AG10803 (cell line): ENCODE results near the gene ATP6V0E1.
A peak's percentile ranks its signal among the peaks of the same experiment; 100 is the strongest.

ENCODE experiments used
- DNase-seq: peaks from one replicate; pipeline ENCODE4 v3.0.0; 2010; ENCODE audit warnings: low read depth
- H3K4me3 ChIP-seq: 2 replicates; pipeline ENCODE4 v1.5.1; 2011; ENCODE audit warnings: mild to moderate bottlenecking, low read length, control low read depth
- CTCF ChIP-seq: conservative IDR thresholded peaks from 2 replicates; pipeline ENCODE4 v1.5.1; 2011; ENCODE audit warnings: mild to moderate bottlenecking, low read length, control low read depth, inconsistent platforms

ATP6V0E1 gene

GRCh38 chr5:172956228-172956627 is 27.3 kb upstream of the ATP6V0E1 start:
- TF ChIP-seq CTCF, result no peak
- DNase-seq, result no peak
- H3K4me3 ChIP-seq, result no peak overlapping the region

- TF ChIP-seq CTCF, result no peak
- H3K4me3 ChIP-seq, result no peak overlapping the region
- peak; percentile 50 for DNase-seq
These were observed 26.6 kb upstream of the ATP6V0E1 start for GRCh38 chr5:172956936-172957335.

GRCh38 chr5:172957458-172957857 is 26.1 kb upstream of the ATP6V0E1 start:
- no peak for TF ChIP-seq CTCF
- no peak overlapping the region for H3K4me3 ChIP-seq
- no peak for DNase-seq

GRCh38 chr5:172958331-172959046 is 25.1 kb upstream of the ATP6V0E1 start:
- TF ChIP-seq CTCF, result no peak
- peak overlapping the region; percentile 75 for H3K4me3 ChIP-seq
- peak; percentile 62 for DNase-seq

GRCh38 chr5:172959824-172960799 is 23.5 kb upstream of the ATP6V0E1 start:
- no peak for DNase-seq
- H3K4me3 ChIP-seq, result peak overlapping the region; percentile 75
- TF ChIP-seq CTCF, result no peak

GRCh38 chr5:172969921-172970320 is 13.7 kb upstream of the ATP6V0E1 start:
- no peak for DNase-seq
- TF ChIP-seq CTCF, result no peak
- no peak overlapping the region for H3K4me3 ChIP-seq
